Measurements from ENCODE around the gene AKAP13.

- TF ChIP-seq TBL1XR1 (IDR thresholded peaks at IDR 0.05; ENCODE audit: borderline replicate concordance, low read length, partially characterized antibody) (no peak), ZBTB26 (CRISPR knock-in tag; IDR thresholded peaks at IDR 0.05; ENCODE audit: borderline replicate concordance) (no peak), ZFP62 (CRISPR knock-in tag; IDR thresholded peaks at IDR 0.05) (no peak), ZMYM3 (CRISPR knock-in tag; IDR thresholded peaks at IDR 0.05) (no peak), PBX2 (CRISPR knock-in tag; IDR thresholded peaks at IDR 0.05) (no peak), PHF21A (CRISPR knock-in tag; IDR thresholded peaks at IDR 0.05) (no peak), EHMT2 (IDR thresholded peaks at IDR 0.05; ENCODE audit: borderline replicate concordance, low read depth, low read length) (no peak), SRSF1 (optimal IDR thresholded peaks at IDR 0.05; ENCODE audit: low read depth, low read length) (no peak), RBAK (CRISPR knock-in tag; IDR thresholded peaks at IDR 0.05) (no peak), JUND (CRISPR knock-in tag; IDR thresholded peaks at IDR 0.05) (no peak), ZNF274 (CRISPR knock-in tag; IDR thresholded peaks at IDR 0.05) (no peak), ZNF343 (CRISPR knock-in tag; IDR thresholded peaks at IDR 0.05) (no peak), CHD2 (IDR thresholded peaks at IDR 0.05; ENCODE audit: low read depth, low read length) (no peak)
- TF ChIP-seq, protein P1, sequence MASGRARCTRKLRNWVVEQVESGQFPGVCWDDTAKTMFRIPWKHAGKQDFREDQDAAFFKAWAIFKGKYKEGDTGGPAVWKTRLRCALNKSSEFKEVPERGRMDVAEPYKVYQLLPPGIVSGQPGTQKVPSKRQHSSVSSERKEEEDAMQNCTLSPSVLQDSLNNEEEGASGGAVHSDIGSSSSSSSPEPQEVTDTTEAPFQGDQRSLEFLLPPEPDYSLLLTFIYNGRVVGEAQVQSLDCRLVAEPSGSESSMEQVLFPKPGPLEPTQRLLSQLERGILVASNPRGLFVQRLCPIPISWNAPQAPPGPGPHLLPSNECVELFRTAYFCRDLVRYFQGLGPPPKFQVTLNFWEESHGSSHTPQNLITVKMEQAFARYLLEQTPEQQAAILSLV (CRISPR knock-in tag; IDR thresholded peaks at IDR 0.05; ENCODE audit: borderline replicate concordance) = no peak
Observed at GRCh38 chr15:85401108-85401774, 20.8 kb downstream of the AKAP13 start.
